DOHH2 (cell line): ENCODE results near the gene MEGF11.

Experiments used
- CTCF ChIP-seq: fragments of 200-600 bp; sonication (generic); IDR thresholded peaks from one replicate; pipeline ENCODE4 v1.5.1; 2014; ENCODE audit warnings: antibody characterized with exemption, mild to moderate bottlenecking, low read depth, low read length; ENCODE audit not compliant: poor library complexity, severe bottlenecking
- EZH2phosphoT487 ChIP-seq: fragments of 200-600 bp; sonication (generic); IDR thresholded peaks from 2 replicates; pipeline ENCODE4 v1.6.1; 2017; ENCODE audit warnings: borderline replicate concordance, mild to moderate bottlenecking, antibody characterized with exemption, low read length, moderate library complexity, mixed read lengths

- TF ChIP-seq CTCF (no peak), EZH2phosphoT487 (no peak)
Observed at GRCh38 chr15:65893060-65893459, 360.5 kb downstream of the MEGF11 start.
